Germinal center (tissue), 1 donor: ENCODE measurements around the gene WASHC2A.
"Not testable (repeated sequence)": the region's sequence is repeated elsewhere in the genome, so short reads cannot be mapped to it uniquely, and the experiment has no call there.

Experiments
- DNase-seq: peaks from one replicate; pipeline ENCODE4 v3.0.0; 2012; ENCODE audit warnings: mixed read lengths, low spot score

WASHC2A gene, protein sequence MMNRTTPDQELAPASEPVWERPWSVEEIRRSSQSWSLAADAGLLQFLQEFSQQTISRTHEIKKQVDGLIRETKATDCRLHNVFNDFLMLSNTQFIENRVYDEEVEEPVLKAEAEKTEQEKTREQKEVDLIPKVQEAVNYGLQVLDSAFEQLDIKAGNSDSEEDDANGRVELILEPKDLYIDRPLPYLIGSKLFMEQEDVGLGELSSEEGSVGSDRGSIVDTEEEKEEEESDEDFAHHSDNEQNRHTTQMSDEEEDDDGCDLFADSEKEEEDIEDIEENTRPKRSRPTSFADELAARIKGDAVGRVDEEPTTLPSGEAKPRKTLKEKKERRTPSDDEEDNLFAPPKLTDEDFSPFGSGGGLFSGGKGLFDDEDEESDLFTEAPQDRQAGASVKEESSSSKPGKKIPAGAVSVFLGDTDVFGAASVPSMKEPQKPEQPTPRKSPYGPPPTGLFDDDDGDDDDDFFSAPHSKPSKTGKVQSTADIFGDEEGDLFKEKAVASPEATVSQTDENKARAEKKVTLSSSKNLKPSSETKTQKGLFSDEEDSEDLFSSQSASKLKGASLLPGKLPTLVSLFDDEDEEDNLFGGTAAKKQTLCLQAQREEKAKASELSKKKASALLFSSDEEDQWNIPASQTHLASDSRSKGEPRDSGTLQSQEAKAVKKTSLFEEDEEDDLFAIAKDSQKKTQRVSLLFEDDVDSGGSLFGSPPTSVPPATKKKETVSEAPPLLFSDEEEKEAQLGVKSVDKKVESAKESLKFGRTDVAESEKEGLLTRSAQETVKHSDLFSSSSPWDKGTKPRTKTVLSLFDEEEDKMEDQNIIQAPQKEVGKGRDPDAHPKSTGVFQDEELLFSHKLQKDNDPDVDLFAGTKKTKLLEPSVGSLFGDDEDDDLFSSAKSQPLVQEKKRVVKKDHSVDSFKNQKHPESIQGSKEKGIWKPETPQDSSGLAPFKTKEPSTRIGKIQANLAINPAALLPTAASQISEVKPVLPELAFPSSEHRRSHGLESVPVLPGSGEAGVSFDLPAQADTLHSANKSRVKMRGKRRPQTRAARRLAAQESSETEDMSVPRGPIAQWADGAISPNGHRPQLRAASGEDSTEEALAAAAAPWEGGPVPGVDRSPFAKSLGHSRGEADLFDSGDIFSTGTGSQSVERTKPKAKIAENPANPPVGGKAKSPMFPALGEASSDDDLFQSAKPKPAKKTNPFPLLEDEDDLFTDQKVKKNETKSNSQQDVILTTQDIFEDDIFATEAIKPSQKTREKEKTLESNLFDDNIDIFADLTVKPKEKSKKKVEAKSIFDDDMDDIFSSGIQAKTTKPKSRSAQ (N-terminal part only)

GRCh38 chr10:50067546-50068351 lies at the start of gene WASHC2A:
Gene WASHC2A (plus strand): TSS chr10:50067954. CDS start chr10:50068006, 52 bp downstream.
- DNase-seq: peak; percentile 67

DNA sequence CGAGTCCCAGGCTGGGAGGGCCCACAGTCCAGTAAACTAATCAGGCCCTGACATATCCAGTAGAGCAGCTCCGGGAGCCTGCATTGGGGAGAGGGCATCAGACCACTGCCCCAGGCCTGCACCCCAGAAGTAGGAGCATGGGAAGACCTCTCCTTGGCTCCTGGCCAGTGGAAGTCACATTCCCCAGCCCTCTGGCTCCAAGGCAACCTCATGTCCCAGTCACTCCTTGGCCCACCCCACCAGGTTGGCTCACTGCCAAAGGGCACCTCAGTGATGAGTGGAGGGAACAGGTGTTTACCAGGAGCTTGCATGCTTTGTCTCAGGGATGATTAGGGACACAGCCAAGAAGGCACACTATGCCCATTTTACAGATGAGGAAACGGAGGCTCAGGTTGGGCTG lies 48.5 kb upstream of the WASHC2A start:
- DNase-seq: not testable (repeated sequence)

DNA sequence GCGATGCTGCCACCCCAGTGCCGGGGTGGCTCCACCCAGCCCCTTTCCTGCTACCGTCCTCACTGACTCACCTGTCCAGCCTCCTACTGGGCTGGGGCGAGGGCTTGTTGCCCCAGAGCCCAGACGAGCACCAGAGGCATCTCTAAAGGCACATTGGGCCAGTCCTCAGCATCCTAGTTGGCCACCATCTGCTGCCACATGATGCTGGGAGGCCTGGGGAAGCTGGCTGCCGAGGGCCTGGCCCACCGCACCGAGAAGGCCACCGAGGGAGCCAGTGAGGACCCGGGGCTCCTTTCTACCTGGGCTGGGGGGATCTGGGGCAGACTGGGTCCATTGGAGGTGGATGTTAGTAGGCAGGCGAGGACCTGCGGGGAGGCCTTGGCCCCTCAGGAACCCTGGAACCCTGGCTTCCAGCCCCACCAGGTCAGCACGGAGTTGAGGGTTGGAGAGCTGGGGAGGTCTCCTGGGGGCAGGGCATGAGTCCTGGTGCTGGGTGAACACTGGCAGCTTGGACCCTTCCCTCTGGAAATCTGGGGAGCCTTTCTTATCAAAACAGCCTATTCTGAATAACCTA lies 47.2 kb upstream of the WASHC2A start:
- DNase-seq: not testable (repeated sequence)

- DNase-seq: no peak
These were observed 46.1 kb upstream of the WASHC2A start for GRCh38 chr10:50021646-50022045.

DNA sequence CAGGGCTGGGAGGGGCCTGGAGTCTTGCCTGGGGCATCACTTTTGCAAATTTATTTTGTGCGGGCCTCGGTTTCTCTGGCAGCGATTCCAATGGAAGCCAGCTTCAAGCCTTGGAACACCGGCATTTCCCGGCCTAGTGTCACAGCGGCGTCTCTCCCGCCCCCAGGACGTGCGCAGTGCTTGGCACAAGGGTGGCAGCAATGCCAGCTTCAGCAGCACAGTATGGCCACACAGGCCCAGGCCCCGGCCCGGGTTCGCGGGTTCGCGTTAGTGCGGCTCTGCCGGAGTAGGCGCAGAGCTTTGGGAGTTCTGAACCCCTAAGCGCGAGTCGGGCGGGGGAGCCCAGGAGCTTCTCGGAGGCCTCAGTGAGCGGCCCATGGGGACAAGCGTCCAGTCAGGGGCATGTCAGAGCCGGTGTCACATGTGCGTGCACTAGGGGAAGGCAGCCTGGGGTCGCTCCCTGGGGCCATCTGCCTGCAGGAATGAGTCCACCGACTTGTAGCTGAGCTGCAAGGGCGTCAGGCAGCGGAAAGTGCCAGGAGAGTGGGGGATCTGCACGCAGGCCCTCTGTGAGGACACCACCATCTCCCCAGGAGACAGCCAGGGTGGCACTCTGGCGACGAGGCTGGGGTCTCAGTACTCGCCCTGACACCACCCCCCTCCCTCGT lies 42.9 kb upstream of the WASHC2A start:
- not testable (repeated sequence) for DNase-seq

- no peak for DNase-seq
These were observed 42.1 kb upstream of the WASHC2A start for GRCh38 chr10:50025627-50026026.

GRCh38 chr10:50027195-50027594 lies 40.6 kb upstream of the WASHC2A start:
- DNase-seq: no peak

GRCh38 chr10:50033481-50033880 lies 34.3 kb upstream of the WASHC2A start:
- DNase-seq: no peak

GRCh38 chr10:50035337-50035736 lies 32.4 kb upstream of the WASHC2A start:
- not testable (repeated sequence) for DNase-seq

GRCh38 chr10:50044941-50045664 lies 22.7 kb upstream of the WASHC2A start:
- DNase-seq: no peak

- DNase-seq: not testable (repeated sequence)
These were observed 21.3 kb upstream of the WASHC2A start for GRCh38 chr10:50046457-50046856.

- not testable (repeated sequence) for DNase-seq
These were observed 20.2 kb upstream of the WASHC2A start for GRCh38 chr10:50047594-50047993.

DNA sequence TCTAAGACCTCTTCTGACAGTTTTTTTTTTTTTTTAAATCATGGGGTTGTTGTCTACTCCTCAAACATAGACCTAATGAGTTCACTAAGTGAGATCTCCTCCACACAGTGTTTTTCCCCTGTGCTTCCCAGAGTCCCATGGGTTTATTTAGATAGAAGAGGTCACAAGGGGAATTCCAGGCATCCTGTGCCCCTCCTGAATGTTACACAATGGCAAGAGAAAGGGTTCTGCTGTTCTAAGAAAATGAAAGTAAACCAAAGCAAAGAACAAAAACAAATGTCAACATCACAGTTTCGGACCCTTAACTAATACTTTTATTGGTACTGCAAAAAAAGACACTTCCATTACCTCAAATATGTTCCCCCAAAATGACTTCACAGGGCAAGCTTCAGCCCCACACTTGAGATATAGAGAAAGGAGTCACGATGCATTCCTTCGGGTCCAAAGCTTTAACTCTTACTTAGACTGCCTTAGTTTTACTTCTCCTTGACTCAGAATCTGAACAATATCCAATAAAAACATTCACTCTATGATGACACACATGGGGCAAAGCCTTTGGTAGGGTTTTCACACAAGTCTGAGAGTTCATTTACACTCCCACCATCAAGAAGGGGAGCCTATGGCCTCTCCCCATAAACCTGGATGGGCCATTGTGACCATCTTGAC lies 15.6 kb upstream of the WASHC2A start:
- not testable (repeated sequence) for DNase-seq

DNA sequence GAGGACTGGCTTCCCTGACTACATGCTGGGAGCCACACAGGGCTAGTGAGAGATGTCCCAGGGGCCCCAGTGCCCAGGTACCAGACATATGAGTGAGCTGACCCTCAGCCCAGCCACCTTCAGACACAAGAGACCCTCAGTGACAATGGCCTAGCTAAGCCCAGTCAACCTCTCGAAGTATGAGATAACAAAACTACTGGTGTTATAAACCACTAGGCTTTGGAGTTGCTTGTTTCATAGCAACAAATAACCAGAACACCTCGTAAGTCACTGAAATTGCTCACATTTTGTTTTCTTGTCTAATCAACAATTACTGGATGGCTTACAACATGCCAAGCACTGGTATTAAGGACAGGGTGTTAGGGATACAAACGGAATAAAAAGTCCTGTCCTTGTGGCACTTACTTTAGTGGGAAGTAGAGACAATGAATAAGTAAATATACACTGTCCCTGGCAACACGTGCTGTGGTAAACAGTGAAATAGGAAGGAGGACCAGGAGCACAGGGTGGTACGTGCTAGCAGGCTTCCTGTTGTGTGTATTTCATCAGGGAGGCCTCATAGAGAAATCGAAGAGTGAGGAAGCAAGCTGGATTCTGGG lies 14.9 kb upstream of the WASHC2A start:
- DNase-seq: not testable (repeated sequence)

DNA sequence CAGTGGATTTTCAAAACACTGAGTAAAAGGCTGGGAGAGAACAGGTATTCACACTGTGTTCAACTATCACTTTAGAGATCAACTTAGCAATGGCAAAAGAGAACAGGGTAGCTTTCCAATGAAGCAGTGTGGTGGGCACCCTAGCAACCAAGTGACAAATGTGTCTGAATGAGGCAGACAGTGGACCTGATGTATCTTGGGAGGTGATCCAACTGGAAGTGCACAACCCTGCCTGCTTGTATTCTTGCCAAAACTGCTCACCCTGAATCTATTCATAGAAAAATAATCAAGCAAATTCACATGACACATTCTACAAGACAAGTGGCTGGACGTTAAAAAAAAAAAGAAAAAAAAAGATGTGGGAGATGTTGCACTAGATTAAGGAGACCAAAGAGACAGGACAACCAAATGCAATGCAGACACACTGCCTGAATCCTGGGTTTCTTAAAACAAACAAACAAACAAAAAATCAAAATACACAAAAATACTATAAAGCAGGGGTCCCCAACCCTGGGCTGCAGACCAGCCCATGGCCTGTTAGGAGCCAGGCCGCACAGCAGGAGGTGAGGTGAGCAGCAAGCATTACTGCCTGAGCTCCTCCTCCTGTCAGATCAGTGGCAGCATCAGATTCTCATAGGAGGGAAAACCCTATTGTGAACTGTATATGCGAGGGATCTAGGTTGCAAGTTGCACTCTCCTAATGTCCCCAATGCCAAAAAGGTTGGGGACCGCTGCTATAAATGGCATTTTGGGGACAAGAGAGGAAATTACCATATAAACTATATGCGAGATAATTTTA lies 12.1 kb upstream of the WASHC2A start:
- not testable (repeated sequence) for DNase-seq

- DNase-seq: not testable (repeated sequence)
These were observed 11.1 kb upstream of the WASHC2A start for GRCh38 chr10:50056654-50057053.

DNA sequence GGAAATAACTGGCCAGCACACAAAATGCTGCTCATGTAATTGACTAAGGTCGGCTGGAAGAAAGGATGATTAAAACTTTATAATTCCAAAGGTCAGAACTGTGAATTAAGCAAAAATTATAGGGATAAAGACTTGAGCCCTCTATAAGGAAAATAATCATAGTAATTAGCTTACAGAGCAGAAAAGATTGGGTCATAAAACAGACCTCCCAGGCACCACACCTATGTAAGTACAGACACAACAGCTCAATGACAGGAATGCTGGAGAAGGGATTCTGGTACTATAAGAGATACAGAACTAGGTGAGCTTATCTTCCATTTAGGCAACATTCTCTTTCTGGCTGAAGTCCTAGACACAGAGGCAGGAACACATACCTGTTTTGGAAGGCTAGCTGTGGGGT lies 9.0 kb upstream of the WASHC2A start:
- DNase-seq: not testable (repeated sequence)

DNA sequence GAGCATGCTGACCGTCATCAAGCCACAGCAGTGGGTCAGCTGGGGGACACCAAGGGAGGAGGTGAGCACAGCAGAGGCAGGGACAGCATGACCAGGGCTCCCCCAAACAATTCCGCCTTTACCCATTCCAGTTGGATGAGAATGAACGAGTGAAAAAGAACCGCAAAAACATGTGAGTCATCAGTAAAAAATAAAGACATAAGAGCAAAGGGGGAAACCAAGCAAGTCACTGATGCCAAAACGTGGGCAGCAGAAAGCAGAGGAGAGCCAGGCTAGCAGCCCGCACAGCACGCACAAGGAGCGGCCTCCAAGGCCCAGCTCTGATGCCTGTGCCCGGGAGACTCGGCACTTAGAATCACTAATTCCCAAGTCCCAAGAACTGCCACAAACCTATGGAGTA lies 7.8 kb upstream of the WASHC2A start:
- DNase-seq: not testable (repeated sequence)
